Muscle of back (tissue), 13 donors: Measurements from ENCODE around the gene MAGEA2B. TPM values are rescaled to one million over a fixed set of nuclear protein-coding genes. Genes with fewer than 3 reads are reported as not detected.
"Not testable (repeated sequence)": the region's sequence is repeated elsewhere in the genome, so short reads cannot be mapped to it uniquely, and the experiment has no call there.

Experiments used
- DNase-seq, 3 donors: peaks; one replicate each; pipeline versions ENCODE4 v3.0.0 to v3.0.0-alpha.2; 2013
- long read RNA-seq, 9 donors: transcript quantifications; one replicate each; lab custom pipeline, GENCODE V29; 2026
- polyA plus RNA-seq, 10 donors: library from polyadenylated mRNA; unstranded; fragments of 120-200 nt; gene quantifications; one replicate each; pipeline ENCODE4 v1.2.1, GENCODE V29; 2013; ENCODE audit not compliant: insufficient read length in 10 of 10

The MAGEA2B gene
- polyA plus RNA-seq, result not detected
- long read RNA-seq, donor 1, result 0 reads
- long read RNA-seq, donor 2, result 0 reads
- long read RNA-seq, donor 3, result 0 reads
- long read RNA-seq, donor 4, result 0 reads
- long read RNA-seq, donor 5, result 0 reads
- long read RNA-seq, donor 6, result 0 reads
- long read RNA-seq, donor 7, result 0 reads
- long read RNA-seq, donor 8, result 0 reads
- long read RNA-seq, donor 9, result 0 reads

GRCh38 chrX:152713815-152714787, at the start of gene MAGEA2B:
Gene MAGEA2B (plus strand): TSS chrX:152714628. CDS start chrX:152717107, 2,479 bp downstream.
- not testable (repeated sequence) for DNase-seq

GRCh38 chrX:152674135-152674534, 40.3 kb upstream of the MAGEA2B start:
- no peak for DNase-seq

- not testable (repeated sequence) for DNase-seq
Observed at GRCh38 chrX:152674652-152675051, 39.8 kb upstream of the MAGEA2B start.

- not testable (repeated sequence) for DNase-seq
Observed at GRCh38 chrX:152681012-152681411, 33.4 kb upstream of the MAGEA2B start.

- DNase-seq, result not testable (repeated sequence)
Observed at GRCh38 chrX:152697952-152698931, 16.2 kb upstream of the MAGEA2B start, which contains the start of gene MAGEA3. Gene MAGEA3 (plus strand): TSS chrX:152698794. CDS start chrX:152700833, 2,039 bp downstream.

GRCh38 chrX:152700390-152700789, 14.0 kb upstream of the MAGEA2B start:
- not testable (repeated sequence) for DNase-seq

- DNase-seq, result not testable (repeated sequence)
Observed at GRCh38 chrX:152706500-152706899, 7.9 kb upstream of the MAGEA2B start.

- not testable (repeated sequence) for DNase-seq
Observed at GRCh38 chrX:152709173-152709572, 5.3 kb upstream of the MAGEA2B start, which contains the start of gene CSAG2. Gene CSAG2 (minus strand): TSS chrX:152709273. CDS start chrX:152709112, 161 bp downstream.

- not testable (repeated sequence) for DNase-seq
Observed at GRCh38 chrX:152713195-152713594, 1.2 kb upstream of the MAGEA2B start.

- no peak for DNase-seq
Observed at GRCh38 chrX:152725409-152725808, 11.0 kb downstream of the MAGEA2B start.

GRCh38 chrX:152733261-152733975, 19.0 kb downstream of the MAGEA2B start, which contains the start of the genes CSAG1 and MAGEA12:
Gene CSAG1 (minus strand): TSS chrX:152733721. CDS start chrX:152732460, 1,261 bp downstream.
Gene MAGEA12 (plus strand): TSS chrX:152733757. CDS start chrX:152736162, 2,405 bp downstream.
- no peak for DNase-seq

GRCh38 chrX:152734143-152734858, 19.9 kb downstream of the MAGEA2B start:
- DNase-seq, result not testable (repeated sequence)

- DNase-seq, result no peak
Observed at GRCh38 chrX:152735101-152735500, 20.7 kb downstream of the MAGEA2B start.

- no peak for DNase-seq
Observed at GRCh38 chrX:152735860-152736511, 21.6 kb downstream of the MAGEA2B start.

GRCh38 chrX:152736528-152736927, 22.1 kb downstream of the MAGEA2B start:
- not testable (repeated sequence) for DNase-seq

GRCh38 chrX:152738560-152738959, 24.1 kb downstream of the MAGEA2B start:
- DNase-seq, result no peak

GRCh38 chrX:152753686-152754650, 39.5 kb downstream of the MAGEA2B start, which contains the start of gene MAGEA2:
Gene MAGEA2 (minus strand): TSS chrX:152753842. CDS start chrX:152751363, 2,479 bp downstream.
- not testable (repeated sequence) for DNase-seq

- DNase-seq, result not testable (repeated sequence)
Observed at GRCh38 chrX:152754871-152755270, 40.4 kb downstream of the MAGEA2B start.
